GM23338 (cell line): ENCODE data around the gene NR0B2. TPM values are rescaled to one million over a fixed set of nuclear protein-coding genes. Genes with fewer than 3 reads are reported as not detected.

Source experiments
- ATAC-seq: fragments of 200-7000 bp; cut with Tn5 transposase; 3 replicates; pipeline ENCODE4 v1.9.1; 2020
- DNase-seq: peaks from one replicate; pipeline ENCODE4 v3.0.0-alpha.2; 2015; ENCODE audit warnings: low spot score
- H2AFZ ChIP-seq: fragments of 200-600 bp; sonication (generic); 2 replicates; pipeline ENCODE4 v1.8.0; 2016; ENCODE audit warnings: antibody characterized with exemption, mild to moderate bottlenecking, moderate library complexity
- H3F3A ChIP-seq: fragments of 200-600 bp; sonication (generic); replicated peaks from 2 replicates; pipeline ENCODE4 v1.8.0; 2017; ENCODE audit warnings: antibody characterized with exemption, mixed run types, low read depth
- H3K27ac ChIP-seq: fragments of 200-600 bp; sonication (generic); 2 replicates; pipeline ENCODE4 v1.6.1; 2016; ENCODE audit warnings: low read depth
- H3K27me3 ChIP-seq: fragments of 200-600 bp; sonication (generic); 2 replicates; pipeline ENCODE4 v1.8.0; 2016; ENCODE audit warnings: mild to moderate bottlenecking, mixed run types, moderate library complexity; ENCODE audit not compliant: insufficient read depth
- H3K36me3 ChIP-seq: fragments of 200-600 bp; sonication (generic); 2 replicates; pipeline ENCODE4 v1.8.0; 2016; ENCODE audit warnings: mild to moderate bottlenecking; ENCODE audit not compliant: insufficient read depth
- H3K4me1 ChIP-seq: fragments of 200-600 bp; sonication (generic); 2 replicates; pipeline ENCODE4 v1.8.0; 2016; ENCODE audit warnings: mild to moderate bottlenecking, moderate library complexity; ENCODE audit not compliant: insufficient read depth
- H3K4me2 ChIP-seq: fragments of 200-600 bp; sonication (generic); 2 replicates; pipeline ENCODE4 v1.7.1; 2017; ENCODE audit warnings: mixed run types
- H3K4me3 ChIP-seq: fragments of 200-600 bp; sonication (generic); 2 replicates; pipeline ENCODE4 v1.6.1; 2016; ENCODE audit warnings: mixed run types
- H3K79me2 ChIP-seq: fragments of 200-600 bp; sonication (generic); replicated peaks from 2 replicates; pipeline ENCODE4 v1.8.0; 2017; ENCODE audit warnings: mild to moderate bottlenecking; ENCODE audit not compliant: insufficient read depth
- H3K9me2 ChIP-seq: fragments of 200-600 bp; sonication (generic); 2 replicates; pipeline ENCODE4 v1.8.0; 2017; ENCODE audit not compliant: insufficient read depth
- H4K20me1 ChIP-seq: fragments of 200-600 bp; sonication (generic); replicated peaks from 2 replicates; pipeline ENCODE4 v1.8.0; 2017; ENCODE audit warnings: mild to moderate bottlenecking; ENCODE audit not compliant: insufficient read depth
- H3K27ac Mint-ChIP-seq: 2 replicates; pipeline ENCODE4 v1.8.0; 2020; ENCODE audit warnings: inconsistent platforms, mild to moderate bottlenecking, moderate library complexity, mixed read lengths
- H3K27me3 Mint-ChIP-seq: 3 replicates; pipeline ENCODE4 v1.8.0; 2022; ENCODE audit warnings: low read depth, mild to moderate bottlenecking, moderate library complexity, mixed read lengths, inconsistent platforms; ENCODE audit not compliant: insufficient read depth, poor library complexity
- H3K36me3 Mint-ChIP-seq: 3 replicates; pipeline ENCODE4 v1.8.0; 2021; ENCODE audit warnings: low read depth, mild to moderate bottlenecking, inconsistent platforms, moderate library complexity, mixed read lengths
- H3K4me1 Mint-ChIP-seq: 3 replicates; pipeline ENCODE4 v1.8.0; 2020; ENCODE audit warnings: mild to moderate bottlenecking, inconsistent platforms, mixed read lengths
- H3K4me3 Mint-ChIP-seq: 3 replicates; pipeline ENCODE4 v1.8.0; 2021; ENCODE audit warnings: moderate library complexity, mild to moderate bottlenecking, inconsistent platforms, mixed read lengths
- H3K9me3 Mint-ChIP-seq: 3 replicates; pipeline ENCODE4 v1.8.0; 2020; ENCODE audit warnings: moderate library complexity, mild to moderate bottlenecking, inconsistent platforms, mixed read lengths
- CREB1 ChIP-seq: fragments of 250-450 bp; sonication (Bioruptor Pico); IDR thresholded peaks from 2 replicates; pipeline ENCODE4 v1.5.0; 2020; ENCODE audit warnings: low read depth, mild to moderate bottlenecking, moderate library complexity
- CTCF ChIP-seq, 2 experiments: fragments of 200-600 bp in 1 of 2; sonication (generic) in 1 of 2; conservative IDR thresholded peaks; 2 replicates each; pipeline versions ENCODE4 v1.5.1 to v1.6.1; 2016 to 2017; ENCODE audit warnings: antibody characterized with exemption in 2 of 2, low read depth in 2 of 2, mild to moderate bottlenecking in 2 of 2, moderate library complexity in 1 of 2
- ETS1 ChIP-seq: IDR thresholded peaks from 2 replicates; pipeline ENCODE4 v1.6.1; 2016; ENCODE audit warnings: antibody characterized with exemption
- EZH2phosphoT487 ChIP-seq: fragments of 200-600 bp; sonication (generic); IDR thresholded peaks from one replicate; pipeline ENCODE4 v1.8.1; 2018; ENCODE audit warnings: antibody characterized with exemption; ENCODE audit not compliant: unreplicated experiment
- JUNB ChIP-seq: IDR thresholded peaks from one replicate; pipeline ENCODE4 v1.6.1; 2016; ENCODE audit warnings: antibody characterized with exemption; ENCODE audit not compliant: unreplicated experiment
- NANOG ChIP-seq: IDR thresholded peaks from 2 replicates; pipeline ENCODE4 v1.6.1; 2016; ENCODE audit warnings: antibody characterized with exemption, borderline replicate concordance
- STAT1 ChIP-seq: IDR thresholded peaks from one replicate; pipeline ENCODE4 v1.6.1; 2016; ENCODE audit warnings: antibody characterized with exemption; ENCODE audit not compliant: unreplicated experiment
- ZNF331 ChIP-seq: fragments of 250-450 bp; sonication (Bioruptor Pico); IDR thresholded peaks from 2 replicates; pipeline ENCODE4 v1.5.0; 2020; ENCODE audit warnings: low read depth, mild to moderate bottlenecking, moderate library complexity
- polyA plus RNA-seq: library from polyadenylated mRNA; unstranded; fragments of >200 nt; fragmentation: Nextera tagmentation; extraction: Ambion mirVana; gene quantifications from 2 replicates; pipeline ENCODE4 v1.2.1, GENCODE V29; 2016
- total RNA-seq: library from RNA; depleted of rRNA; stranded (reverse); fragments of >200 nt; shearing (Covaris generic); gene quantifications from 2 replicates; pipeline ENCODE4 v1.2.3, GENCODE V29; 2014
- TF ChIP-seq, protein P1 (sequence below): fragments of 250-450 bp; sonication (Bioruptor Pico); IDR thresholded peaks from 2 replicates; pipeline ENCODE4 v1.5.0; 2020; ENCODE audit warnings: mild to moderate bottlenecking, moderate library complexity

The NR0B2 gene
- total and polyA plus RNA-seq, 2 experiments from 2014 or later = 0.18 TPM; not detected in 1

DNA sequence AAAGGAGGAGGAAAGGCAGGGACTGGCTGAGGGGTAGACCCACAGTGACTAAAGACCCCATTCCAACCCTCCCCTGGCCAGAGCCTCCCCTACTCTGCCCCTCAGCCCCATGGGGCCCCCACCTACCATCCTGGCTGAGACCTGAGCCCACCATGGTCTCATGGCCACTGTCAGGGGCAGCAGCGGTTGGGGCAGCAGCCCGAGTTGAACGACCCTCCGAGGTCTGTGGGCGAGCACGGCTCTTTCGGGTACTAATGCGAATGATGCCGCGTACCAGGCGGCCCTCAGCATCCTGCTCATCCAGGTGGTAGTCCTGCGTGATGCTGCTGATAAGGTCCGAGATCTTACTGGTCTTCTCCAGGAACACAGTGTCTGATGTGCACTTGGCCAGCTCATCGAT, 37.4 kb upstream of the NR0B2 start:
- no peaks in the 10 kb centered on the region for H3K9me3 Mint-ChIP-seq
- peaks cover 10% of the 10 kb centered on the region for H3K27me3 Mint-ChIP-seq
- no peak overlapping the region for H3K27ac Mint-ChIP-seq

GRCh38 chr1:26950602-26951001, 36.8 kb upstream of the NR0B2 start:
- no peak overlapping the region for H3K27ac ChIP-seq
- no peak overlapping the region for H3K27ac Mint-ChIP-seq

More for the DNA sequence above, 37.4 kb upstream of the NR0B2 start:
- Histone ChIP-seq H3K9me2 (no peaks in the 10 kb centered on the region), H3K4me3 (no peak overlapping the region), H3K36me3 (peaks cover 4% of the 10 kb centered on the region; the same call in 1 of the 2 replicates), H3K79me2 (no peaks in the 10 kb centered on the region), H3K27ac (no peak overlapping the region), H2AFZ (no peak overlapping the region), H3K27me3 (no peaks in the 10 kb centered on the region), H3K4me1 (no peaks in the 10 kb centered on the region), H3F3A (peaks cover 17% of the 10 kb centered on the region), H3K4me2 (no peak overlapping the region), H4K20me1 (peaks cover 5% of the 10 kb centered on the region; the same call in 1 of the 2 replicates)
- DNase-seq = no peak
- Mint-ChIP-seq H3K36me3 (peaks cover 39% of the 10 kb centered on the region), H3K4me3 (no peak overlapping the region), H3K4me1 (no peaks in the 10 kb centered on the region)
- TF ChIP-seq CTCF (conservative IDR thresholded peaks at IDR 0.05; ENCODE audit: low read depth in 2 of 2) = no peak
- TF ChIP-seq CREB1 = no peak
- TF ChIP-seq ZNF331 (CRISPR knock-in tag) = no peak
- TF ChIP-seq STAT1 = no peak
- TF ChIP-seq JUNB = no peak
- TF ChIP-seq EZH2phosphoT487 = no peak
- no peak for TF ChIP-seq ETS1
- ATAC-seq = no peak

More at GRCh38 chr1:26950602-26951001, 36.8 kb upstream of the NR0B2 start:
- DNase-seq (no peak), ATAC-seq (no peak)
- Histone ChIP-seq H3K79me2 (no peaks in the 10 kb centered on the region), H3K36me3 (peaks cover 5% of the 10 kb centered on the region; the same call in 1 of the 2 replicates), H3K27me3 (no peaks in the 10 kb centered on the region), H3K4me2 (no peak overlapping the region), H2AFZ (no peak overlapping the region), H4K20me1 (peaks cover 5% of the 10 kb centered on the region; the same call in 1 of the 2 replicates), H3K4me1 (no peaks in the 10 kb centered on the region), H3K4me3 (no peak overlapping the region), H3F3A (peaks cover 17% of the 10 kb centered on the region), H3K9me2 (no peaks in the 10 kb centered on the region)
- peaks cover 44% of the 10 kb centered on the region for H3K36me3 Mint-ChIP-seq
- no peak for TF ChIP-seq EZH2phosphoT487
- no peak for TF ChIP-seq NANOG
- TF ChIP-seq, protein P1, sequence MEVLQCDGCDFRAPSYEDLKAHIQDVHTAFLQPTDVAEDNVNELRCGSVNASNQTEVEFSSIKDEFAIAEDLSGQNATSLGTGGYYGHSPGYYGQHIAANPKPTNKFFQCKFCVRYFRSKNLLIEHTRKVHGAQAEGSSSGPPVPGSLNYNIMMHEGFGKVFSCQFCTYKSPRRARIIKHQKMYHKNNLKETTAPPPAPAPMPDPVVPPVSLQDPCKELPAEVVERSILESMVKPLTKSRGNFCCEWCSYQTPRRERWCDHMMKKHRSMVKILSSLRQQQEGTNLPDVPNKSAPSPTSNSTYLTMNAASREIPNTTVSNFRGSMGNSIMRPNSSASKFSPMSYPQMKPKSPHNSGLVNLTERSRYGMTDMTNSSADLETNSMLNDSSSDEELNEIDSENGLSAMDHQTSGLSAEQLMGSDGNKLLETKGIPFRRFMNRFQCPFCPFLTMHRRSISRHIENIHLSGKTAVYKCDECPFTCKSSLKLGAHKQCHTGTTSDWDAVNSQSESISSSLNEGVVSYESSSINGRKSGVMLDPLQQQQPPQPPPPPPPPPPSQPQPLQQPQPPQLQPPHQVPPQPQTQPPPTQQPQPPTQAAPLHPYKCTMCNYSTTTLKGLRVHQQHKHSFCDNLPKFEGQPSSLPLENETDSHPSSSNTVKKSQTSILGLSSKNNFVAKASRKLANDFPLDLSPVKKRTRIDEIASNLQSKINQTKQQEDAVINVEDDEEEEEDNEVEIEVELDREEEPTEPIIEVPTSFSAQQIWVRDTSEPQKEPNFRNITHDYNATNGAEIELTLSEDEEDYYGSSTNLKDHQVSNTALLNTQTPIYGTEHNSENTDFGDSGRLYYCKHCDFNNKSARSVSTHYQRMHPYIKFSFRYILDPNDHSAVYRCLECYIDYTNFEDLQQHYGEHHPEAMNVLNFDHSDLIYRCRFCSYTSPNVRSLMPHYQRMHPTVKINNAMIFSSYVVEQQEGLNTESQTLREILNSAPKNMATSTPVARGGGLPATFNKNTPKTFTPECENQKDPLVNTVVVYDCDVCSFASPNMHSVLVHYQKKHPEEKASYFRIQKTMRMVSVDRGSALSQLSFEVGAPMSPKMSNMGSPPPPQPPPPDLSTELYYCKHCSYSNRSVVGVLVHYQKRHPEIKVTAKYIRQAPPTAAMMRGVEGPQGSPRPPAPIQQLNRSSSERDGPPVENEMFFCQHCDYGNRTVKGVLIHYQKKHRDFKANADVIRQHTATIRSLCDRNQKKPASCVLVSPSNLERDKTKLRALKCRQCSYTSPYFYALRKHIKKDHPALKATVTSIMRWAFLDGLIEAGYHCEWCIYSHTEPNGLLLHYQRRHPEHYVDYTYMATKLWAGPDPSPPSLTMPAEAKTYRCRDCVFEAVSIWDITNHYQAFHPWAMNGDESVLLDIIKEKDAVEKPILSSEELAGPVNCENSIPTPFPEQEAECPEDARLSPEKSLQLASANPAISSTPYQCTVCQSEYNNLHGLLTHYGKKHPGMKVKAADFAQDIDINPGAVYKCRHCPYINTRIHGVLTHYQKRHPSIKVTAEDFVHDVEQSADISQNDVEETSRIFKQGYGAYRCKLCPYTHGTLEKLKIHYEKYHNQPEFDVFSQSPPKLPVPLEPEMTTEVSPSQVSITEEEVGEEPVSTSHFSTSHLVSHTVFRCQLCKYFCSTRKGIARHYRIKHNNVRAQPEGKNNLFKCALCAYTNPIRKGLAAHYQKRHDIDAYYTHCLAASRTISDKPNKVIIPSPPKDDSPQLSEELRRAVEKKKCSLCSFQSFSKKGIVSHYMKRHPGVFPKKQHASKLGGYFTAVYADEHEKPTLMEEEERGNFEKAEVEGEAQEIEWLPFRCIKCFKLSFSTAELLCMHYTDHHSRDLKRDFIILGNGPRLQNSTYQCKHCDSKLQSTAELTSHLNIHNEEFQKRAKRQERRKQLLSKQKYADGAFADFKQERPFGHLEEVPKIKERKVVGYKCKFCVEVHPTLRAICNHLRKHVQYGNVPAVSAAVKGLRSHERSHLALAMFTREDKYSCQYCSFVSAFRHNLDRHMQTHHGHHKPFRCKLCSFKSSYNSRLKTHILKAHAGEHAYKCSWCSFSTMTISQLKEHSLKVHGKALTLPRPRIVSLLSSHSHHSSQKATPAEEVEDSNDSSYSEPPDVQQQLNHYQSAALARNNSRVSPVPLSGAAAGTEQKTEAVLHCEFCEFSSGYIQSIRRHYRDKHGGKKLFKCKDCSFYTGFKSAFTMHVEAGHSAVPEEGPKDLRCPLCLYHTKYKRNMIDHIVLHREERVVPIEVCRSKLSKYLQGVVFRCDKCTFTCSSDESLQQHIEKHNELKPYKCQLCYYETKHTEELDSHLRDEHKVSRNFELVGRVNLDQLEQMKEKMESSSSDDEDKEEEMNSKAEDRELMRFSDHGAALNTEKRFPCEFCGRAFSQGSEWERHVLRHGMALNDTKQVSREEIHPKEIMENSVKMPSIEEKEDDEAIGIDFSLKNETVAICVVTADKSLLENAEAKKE (CRISPR knock-in tag) = no peak
- H3K4me3 Mint-ChIP-seq = no peak overlapping the region
- peaks cover 10% of the 10 kb centered on the region for H3K27me3 Mint-ChIP-seq
- H3K9me3 Mint-ChIP-seq = no peaks in the 10 kb centered on the region
- no peaks in the 10 kb centered on the region for H3K4me1 Mint-ChIP-seq
